CD1c-positive myeloid dendritic cell (primary cell): Measurements from ENCODE around the gene CD300LG.
A peak's percentile ranks its signal among the peaks of the same experiment; 100 is the strongest.

Experiments
- DNase-seq: peaks from one replicate; pipeline ENCODE4 v3.0.0-alpha.2; 2016; ENCODE audit errors: extremely low spot score

CD300LG gene

DNA sequence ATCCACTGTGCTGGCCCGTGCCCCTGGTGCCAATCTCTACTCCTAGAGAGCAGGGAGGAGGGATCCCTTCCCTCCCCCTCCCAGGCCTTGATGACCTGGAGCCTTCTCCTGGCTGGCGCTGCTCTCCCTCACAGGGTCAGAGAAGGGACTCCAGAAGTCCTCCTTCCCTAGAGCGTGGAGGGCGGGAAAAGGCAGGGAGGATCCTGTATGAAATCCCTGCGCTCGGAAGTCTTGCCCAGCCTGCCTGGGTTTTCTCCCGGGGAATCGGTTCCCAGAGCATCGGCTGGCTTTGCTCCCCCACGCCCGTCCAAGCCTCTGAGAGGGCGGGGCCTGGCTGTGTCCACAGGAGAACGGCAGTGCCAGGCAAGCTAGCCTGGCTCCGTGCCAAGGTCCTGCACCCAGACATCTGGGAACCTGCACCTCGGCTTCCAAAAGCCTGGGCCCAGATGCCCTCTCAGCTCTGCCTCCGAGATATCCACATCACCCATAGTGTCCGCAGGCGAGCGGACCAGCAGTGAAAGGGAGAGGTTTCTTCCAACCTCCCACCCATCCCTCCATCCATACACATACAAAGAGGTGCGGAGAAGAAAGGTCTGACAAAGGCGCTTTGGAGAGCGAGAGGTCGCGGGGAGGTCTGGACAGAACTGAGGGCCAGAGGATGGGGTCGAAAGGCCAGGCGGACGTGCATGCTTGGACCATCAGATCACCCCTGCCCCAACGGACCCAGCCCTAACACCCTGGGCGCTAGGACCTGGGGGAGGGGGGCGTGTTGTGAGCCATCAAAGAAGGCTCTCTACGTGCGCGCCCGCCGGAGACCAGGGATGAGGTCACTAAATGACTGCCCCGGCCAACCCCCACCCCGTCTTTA, 59.2 kb downstream of the CD300LG start:
- peak; percentile 11 for DNase-seq

GRCh38 chr17:43906951-43907424, 60.0 kb downstream of the CD300LG start:
- no peak for DNase-seq

- DNase-seq, result peak; percentile 35
These were observed 60.5 kb downstream of the CD300LG start, which contains the start of gene MPP2 for GRCh38 chr17:43907425-43907981. Gene MPP2, minus strand, starts transcription at chr17:43907536. Its CDS starts 3,076 bp downstream, at chr17:43904460.

DNA sequence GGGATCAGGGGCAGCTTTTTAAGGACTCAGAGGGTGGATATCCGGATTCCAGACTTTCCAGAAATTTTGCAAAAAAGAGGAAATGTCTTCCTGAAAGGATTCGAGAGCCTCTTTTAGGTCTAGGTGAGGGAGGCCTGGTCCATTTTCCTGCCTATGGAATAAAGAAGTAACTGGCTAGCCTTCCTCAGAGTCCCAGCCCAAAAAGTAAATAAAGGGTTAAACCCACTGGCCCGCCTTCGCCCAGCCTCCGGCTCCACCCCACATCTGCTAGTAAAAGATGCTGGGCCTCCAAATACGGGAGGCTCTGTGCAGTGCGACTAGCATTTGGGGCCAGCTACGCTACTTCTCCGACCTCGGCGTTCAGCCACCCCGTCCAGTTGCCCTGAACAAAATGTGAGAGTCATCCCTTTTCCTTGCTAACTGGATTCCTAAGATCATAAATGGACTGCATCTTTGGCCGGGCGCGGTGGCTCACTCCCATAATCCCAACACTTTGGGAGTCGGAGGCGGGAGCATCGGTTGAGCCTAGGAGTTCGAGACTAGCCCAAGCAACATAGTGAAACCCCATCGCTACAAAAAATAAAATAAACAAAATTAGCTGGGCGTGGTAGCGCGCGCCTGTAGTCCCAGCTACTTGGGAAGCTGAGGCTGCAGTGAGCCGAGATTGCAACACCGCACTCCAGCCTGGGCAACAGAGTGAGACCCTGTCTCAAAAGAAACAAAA, 61.2 kb downstream of the CD300LG start:
- peak; percentile 26 for DNase-seq

GRCh38 chr17:43909537-43910231, 62.7 kb downstream of the CD300LG start:
- no peak for DNase-seq

DNA sequence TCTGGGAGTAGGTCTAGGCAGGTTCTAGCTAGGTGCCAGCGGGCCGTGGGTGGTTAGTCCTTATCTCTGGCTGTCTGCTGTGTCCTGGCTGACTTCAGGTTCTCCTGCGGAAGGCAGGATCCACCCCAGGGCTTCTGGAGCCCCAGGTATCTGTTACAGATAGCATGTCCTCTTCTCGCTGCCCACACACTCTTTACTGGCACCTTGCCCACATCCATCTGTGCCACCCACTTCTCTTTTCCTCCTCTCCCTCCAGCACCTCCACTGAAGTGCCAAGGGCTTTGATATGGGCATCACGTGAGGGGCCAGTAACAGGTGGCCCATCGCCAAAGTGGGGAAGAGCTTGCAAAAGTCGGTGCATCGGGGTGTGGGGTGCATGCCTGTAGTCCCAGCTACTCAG, 64.9 kb downstream of the CD300LG start:
- DNase-seq, result no peak

DNA sequence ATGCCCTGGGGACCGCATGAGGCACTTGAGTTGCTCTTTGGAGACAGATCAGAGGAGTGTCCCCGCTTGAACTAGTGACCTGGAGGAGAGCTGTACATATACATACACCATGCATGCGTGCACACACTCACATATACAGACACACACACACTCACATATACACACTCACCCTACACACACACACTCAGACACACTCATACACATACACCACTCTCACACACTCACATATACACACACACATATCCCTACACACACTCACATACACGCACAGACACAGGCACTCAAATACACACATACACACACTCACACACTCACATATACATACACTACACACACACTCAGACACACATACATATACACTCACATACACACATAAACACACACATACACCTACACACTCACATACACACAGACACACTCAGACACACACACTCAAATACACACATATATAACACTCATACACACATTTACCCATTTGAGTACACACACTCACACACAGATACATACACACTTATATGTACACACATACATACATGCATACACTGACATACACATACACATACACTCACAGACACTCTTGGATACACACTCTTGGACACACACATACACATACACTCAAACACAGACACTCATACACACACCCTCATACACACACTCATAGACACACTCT, 65.8 kb downstream of the CD300LG start:
- DNase-seq, result no peak
